Smooth muscle cell of the brain vasculature (primary cell): ENCODE measurements around the gene MICAL3.
"Not testable (repeated sequence)": the region's sequence is repeated elsewhere in the genome, so short reads cannot be mapped to it uniquely, and the experiment has no call there.

Source experiments
- DNase-seq: peaks from one replicate; pipeline ENCODE4 v3.0.0-alpha.2; 2012; ENCODE audit warnings: low read depth, low spot score

MICAL3 gene

DNA sequence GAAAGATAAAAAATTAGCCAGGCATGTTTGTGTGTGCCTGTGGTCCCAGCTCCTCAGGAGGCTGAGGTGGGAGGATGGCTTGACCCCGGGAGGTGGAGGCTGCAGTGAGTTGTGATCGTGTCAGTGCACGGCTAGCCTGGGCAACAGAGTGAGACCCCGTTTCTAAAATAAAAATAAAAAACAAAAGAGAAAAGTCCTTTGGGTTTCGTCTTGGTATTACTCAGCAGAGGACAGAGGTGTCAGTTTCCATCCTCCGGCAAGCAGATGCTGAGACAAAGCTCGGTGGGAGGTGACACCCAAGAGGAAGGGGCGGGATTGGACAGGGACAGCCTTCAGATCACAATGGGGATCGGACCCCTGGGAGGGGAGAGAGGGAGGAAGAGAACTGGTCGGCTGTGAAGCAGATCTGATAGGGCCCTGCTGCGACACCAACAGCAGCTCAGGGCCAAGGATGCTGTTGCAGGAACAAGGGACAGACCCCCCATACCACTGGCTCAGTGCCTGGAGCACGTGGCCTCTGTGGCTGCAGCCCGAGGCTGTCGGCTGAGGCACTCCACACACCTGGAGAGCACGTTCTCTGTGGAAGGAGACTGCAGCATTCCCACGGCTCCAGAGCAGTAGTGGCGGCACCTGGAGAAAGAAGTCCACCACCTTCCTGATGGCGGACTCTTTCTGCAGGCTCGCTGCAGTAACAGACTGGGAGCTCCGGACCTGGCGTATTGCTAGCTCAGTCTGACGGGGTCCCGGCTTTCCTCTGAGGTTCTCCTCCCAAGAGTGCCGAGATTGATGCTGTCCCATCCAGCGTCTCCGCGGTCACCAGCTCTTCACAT, 244.9 kb downstream of the MICAL3 start:
- no peak for DNase-seq

DNA sequence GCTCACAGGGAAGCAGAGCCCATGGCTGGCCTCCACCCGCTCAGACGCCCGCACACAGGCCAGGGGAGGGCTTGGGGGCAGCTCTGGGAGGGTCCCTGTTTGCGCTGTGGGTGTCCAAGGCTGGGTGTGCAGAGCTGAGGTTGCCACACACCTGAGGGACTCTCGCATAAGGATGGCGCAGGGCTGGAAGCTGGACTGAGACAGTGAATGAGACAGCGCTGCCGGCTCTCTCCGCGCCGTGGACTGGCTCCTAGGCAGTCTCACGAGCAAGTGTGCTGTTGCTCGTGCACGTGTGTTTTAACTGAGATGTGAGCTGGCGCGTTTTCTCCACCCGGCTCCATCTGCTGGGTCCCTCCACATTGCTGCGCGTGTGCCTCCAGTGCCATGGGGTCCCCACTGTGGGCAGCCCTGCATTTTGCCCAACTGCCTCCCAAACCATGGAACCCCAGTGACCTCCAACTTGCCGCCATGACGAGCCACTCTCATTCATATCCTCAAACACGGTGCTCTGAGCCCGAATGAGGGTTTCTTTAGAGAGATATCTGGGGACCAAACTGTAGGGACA, 245.9 kb downstream of the MICAL3 start:
- no peak for DNase-seq

DNA sequence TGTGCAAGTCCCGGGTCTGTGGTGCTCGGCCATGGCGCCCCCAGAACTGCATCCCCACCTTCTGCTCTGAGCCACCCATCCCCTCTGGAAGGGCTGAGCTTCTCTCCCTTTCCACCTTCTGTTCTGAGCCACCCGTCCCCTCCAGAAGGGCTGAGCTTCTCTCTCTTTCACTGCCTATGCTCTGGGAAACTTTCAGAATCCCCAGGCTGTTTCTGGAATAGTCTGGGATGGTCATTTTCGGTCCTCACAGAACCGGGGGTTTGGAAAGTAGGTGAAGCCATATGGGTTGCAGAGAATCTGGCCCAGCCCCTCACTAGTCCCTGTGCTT, 246.7 kb downstream of the MICAL3 start:
- DNase-seq: no peak

DNA sequence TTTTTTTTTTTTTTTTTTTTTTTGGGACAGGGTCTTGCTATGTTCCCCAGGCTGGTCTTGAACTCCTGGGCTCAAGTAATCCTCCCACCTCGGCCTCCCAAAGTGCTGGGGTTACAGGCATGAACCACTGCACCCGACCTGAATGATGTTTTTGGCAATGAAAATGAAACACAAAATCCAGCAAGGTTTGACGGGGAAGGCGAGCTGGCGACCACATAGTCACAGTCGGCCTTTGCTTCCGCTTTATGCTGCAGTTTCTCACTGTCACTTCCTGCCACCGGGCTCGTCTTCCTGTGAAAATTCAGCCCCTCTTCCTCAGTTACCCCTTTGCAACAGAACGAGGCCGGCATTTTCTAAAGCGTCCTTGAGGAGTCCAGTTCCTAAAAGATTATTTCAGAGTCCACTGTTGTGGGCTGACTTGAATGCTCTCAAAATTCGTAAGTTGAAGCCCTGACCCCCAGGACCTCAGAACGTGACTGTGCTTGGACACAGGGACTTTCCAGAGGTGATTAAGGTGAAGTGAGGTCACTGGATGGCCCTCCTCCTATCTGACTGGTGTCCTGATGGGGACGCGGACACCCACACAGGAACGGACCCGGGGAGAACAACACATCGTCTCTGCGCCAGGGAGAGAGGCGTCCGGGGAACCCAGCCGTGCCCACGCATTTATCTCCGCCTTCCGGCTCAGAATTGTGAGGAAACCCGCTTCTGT, 247.2 kb downstream of the MICAL3 start:
- no peak for DNase-seq

DNA sequence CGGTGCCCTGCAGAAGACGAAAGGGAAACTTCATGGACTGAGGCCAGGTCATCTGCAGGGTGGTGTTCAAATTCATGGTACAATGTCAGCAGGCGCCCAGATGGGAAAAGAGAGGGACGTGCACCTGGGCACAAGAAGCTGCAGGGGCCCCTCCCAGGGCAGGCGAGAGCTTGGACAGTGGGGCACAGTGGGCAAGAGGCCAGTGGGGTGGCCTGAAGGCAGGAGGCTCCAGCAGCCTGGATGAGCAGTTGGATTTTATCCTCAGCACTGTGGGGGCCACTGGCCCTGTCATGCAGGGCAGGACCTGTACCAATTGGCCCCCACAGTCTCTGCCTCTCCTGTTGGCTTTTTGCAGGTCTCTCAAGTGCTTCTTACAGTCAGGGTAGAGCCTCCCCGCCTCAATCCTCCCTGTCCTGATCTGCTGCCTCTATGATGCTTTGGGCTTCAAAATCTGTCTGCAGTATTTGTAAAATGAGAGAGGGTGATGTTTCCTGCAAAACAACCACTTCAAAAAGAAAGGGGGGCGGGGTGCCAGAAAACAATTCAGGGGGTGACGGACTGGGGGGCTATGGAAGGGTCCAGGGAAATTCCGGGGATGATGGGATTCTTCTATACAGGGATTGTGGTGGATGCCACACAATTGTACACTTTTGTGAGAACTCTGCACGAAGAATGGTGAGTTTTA, 248.4 kb downstream of the MICAL3 start:
- DNase-seq: no peak

DNA sequence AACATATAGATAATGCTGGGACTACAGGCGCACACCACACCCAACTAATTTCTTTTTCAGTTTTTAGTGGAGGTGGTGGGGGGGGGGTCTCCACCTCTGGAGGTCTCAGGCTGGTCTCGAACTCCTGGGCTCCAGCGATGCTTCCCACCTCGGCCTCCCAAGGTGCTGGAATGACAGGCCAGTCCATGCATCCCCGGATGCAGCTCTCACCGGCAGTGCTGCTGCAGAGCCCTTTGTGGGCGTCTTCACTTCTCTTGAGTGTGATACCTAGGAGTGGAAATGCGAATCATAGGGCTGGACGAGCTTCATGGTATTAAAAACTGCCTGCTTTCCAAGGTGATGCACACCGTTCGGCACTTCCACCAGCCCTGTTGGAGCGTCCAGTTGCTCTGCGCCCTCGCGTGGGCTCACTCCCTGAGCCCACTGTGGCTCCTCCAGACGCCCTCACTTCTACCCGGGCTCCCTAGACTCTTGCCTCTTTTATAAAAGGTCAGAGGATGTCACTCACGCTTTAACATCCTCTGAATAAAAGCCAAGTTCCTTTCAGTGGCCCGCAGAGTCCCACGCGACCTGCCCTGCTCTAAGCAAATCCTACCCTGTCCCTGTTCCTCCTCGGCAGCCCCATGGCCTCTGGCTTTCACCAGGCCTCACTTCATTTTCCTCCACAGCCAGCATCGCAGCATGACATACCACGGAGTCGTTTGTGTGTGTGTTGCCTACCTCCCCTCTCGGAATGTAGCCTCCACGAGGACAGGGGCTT, 249.3 kb downstream of the MICAL3 start:
- DNase-seq: no peak

DNA sequence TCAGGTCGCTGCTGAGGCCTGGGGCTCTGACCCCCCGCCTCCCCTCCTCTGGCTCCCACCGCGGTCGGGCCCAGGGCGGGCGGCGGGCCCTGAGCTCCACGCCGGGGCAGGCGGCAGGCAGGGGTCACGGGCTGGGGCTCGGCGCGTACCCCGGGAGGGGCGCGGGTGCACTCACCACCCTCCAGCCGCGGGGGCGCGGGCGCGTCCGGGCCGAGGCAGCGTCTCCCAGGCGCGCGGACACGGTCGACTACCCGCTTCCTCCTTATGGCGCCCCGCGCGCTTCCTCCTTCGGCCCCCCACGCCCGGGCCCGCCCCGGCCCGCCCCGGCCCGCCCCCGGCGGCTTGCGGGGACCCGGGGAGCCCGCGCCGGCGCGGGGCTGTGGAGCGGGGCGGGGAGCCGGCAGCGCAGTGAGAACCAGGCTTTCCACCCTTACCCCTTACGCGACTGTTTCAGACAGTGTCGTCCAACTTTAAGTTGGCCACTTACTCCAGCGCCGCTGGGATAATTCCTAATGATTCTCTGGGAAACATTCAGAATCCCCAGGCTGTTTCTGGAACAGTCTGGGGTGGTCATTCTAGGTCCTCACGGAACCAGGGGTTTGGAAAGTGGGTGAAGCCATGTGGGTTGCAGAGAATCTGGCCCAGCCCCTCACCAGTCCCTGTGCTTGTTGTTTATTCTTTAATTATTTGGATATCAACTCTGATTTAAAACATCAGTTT, 250.0 kb downstream of the MICAL3 start, which contains the start of gene BID:
Gene BID, minus strand, starts transcription at position 264 of the 720 bp plus-strand sequence. CDS start 24,353 bp downstream, outside the sequence.
- DNase-seq: no peak

DNA sequence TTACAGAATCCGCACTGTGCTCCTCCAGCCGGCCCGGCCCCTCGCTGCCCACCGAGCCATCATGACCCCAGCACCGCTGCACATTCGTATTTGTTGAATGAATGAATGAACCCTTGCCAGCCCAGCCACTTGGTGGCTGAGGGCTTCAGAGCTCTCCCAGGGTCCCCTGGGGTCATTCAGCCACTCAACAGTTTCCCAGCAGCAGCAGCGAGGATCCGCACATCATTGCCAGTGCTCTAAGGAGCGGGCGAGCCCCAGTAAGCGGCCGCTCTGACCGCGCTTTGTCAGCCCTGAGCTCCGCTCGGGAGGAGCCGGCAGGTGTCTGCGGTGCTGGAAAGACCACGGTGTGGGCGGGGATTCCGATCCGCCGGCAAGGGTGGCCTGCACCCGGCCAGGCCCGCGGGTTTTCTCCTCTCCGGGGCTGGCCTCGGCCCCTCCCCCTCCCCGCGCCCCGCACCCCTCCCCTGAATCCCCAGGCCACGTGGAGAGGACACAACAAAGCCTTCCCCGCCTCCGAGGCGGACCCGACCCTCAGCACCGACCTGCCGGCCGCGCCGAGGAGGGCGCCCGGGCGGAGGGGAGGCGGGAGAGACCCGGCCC, 250.7 kb downstream of the MICAL3 start:
- DNase-seq: no peak

DNA sequence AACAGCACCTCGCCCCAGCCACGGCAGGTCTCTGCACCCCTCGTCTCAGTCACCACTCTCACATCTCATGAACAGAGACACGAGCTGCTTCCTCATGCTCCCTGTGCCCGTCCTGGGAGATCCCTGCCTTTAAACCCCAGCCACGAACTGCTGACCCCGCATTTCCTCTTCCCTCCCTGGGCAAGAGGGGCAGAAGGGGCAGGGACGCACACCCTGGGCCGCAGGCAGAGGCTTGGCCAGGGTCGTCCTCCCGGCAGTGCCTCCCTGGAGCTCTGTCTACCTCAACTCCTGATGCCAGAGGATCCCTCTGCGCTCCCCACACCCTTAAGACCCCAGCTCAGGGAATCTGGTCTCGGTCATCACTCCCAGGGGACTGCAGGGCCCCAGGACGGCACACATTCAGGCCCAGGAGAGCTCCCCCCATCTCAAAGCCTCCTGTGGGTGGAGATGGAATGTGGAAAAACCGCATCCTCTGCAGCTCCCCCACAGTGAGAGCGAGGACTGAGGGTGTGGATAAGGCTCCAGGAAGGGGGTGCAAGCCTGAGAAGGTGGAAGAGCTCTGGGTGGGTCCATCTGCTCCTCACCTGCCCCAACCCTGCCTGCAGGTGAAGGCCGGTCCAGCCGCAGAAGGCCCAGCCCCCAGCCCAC, 251.3 kb downstream of the MICAL3 start:
- no peak for DNase-seq

DNA sequence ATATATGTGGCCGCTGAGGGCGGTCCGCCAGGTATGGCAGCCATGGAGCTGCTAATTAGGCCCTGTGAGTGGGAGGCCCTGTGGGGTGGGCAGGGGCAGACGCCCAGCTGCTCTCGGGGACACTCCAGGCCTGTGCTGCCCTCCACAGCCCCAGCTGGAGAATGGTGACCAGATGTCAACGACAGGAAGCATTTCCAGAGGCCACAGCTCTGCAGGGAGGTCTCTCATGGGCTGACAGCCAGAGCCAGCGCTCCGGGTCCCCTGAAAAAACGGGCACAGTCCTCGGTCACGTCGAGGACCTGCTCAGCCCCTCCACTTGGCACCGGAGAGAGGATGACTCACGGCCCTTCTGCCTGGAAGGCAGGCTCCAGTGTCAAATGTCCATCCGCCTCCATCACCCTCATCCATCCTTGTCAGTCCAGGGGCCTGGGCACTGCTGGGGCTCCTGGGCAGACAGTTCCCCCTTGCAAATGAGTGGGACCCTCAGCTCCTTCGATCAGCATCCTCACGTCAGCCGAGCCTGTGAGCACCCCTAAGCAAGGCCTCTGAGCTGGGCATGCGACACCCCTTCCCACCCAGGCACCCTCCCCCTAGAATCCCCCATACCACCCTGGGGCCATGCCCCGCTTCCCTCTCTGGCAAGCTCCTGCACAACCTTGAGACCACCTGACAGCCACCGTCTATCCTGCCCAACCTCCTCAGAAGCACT, 252.0 kb downstream of the MICAL3 start:
- no peak for DNase-seq

DNA sequence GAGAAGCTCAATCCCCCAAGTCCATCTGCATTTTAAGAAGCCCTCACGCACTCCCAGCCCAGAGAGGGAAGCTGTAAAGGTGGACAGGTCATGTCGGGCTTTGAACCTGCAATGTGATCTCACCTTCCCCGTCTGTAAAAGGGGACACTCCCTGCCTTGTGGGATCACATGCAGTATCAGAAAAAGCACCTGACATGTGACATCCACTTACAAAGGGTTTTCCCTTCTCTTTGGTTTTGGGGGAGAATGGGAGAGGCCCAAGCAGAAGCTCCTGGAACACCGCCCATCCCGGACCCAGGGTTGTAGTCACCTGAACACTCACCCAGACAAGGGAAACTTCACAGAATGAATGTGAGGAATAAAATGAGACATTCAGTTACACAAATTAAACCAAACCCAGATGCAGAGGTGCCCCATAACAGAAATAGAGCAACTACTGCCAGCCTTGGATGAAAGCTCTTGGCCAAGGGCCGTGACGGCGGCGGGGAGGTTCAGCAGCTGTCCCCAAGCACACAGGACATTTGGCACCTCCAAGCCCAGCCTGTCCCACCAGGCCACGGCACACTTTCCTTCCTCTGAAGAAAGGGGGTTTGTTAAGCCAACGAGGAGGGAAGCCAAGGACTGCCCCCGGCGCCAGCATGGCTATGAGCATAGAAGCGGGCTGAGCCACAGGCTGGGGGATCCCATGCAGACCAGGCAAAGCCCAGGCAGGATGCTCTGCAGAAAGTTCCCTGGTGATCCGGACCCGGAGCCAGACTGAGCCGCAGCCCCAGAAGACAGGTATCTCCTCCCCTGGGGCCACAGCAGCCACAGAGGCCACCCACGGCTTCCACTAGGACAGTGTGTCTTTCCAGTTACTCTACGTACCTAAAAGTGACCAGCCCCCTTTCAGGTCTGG, 253.9 kb downstream of the MICAL3 start:
- no peak for DNase-seq

DNA sequence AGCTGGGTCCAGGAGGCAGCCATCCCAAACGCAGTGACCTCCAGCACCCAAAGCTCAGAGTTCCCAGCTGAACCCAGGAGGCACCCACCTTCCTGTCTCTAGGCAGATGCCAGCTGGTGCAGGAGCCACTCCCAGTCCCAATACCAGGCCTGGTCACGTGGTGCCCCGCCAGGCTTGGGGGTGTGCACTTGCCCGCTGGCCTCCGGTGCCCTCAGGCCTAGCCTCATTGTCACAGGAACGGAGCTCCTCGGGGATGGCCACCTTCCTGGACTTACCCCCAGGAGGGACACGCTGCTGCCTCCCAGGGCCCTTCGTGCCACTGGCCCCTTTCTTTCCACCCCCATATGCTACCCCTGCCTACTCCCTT, 254.7 kb downstream of the MICAL3 start:
- no peak for DNase-seq

DNA sequence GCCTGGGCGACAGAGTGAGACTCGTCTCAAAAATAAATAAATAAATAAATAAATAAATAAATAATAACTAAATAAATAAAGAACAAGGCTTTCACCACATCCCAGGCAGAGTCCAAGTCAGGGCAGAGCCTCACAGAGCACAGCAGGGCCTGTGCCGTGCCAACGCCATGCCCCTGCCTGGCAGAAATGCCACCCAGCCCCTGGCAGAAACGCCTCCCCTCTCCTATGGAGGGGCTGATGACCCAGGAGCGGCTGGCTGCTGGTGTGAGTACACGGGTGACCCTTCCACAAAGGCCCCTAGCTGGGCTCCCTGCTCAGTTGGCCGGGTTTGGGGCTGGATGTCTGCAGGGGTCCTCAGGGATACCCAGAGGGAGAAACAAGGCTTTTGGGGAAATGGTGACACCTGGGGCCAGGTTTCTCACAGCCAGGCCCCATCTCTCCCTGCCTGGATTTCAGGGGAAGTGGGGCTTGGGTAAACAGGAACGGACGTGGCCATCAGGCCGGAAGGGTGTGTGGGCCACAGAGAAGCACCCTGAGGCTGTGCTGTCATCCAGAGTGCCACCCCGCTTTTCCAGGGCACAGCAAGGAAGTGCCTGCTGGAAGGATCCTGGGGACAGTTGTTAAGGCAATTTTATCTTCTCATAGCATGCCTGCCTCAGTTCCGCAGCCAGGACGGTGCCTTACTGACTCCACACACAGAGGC, 255.2 kb downstream of the MICAL3 start:
- DNase-seq: no peak

DNA sequence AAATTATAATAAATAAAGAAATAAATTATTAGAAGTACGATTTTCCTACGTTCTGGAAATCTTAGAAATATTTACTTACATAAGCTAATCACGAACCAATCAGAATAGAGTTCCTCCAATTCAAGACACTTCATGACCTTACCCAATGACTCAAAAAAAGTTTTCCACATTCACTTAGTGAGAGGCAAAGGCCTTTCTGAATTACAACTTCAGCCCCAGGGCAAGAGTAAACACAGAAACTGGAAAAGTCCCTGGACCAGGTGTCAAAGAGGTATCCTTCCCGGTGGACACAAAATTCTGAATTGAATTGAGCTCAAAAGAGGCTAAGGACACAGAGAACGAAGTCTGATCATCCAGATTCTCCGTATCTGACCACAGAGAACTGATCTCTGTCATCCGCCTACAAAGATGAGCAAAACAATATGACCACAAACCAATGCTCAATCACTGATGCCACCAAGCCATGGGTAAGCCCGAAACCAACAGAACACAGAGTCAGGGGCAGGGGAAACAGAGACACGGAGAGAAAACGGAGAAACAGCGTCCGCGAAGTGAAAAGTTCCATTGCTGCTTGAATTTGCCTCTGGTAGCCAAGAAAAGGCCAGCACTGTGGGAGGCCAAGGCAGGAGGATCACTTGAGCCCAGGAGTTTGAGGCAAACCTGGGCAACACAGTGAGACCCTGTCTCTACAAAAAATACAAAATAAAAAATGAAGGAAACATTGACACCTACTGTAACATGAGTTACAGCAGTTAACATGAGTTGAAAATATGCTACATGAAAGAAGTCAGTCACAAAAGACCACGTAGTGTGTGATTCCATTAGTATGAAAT, 256.9 kb downstream of the MICAL3 start:
- no peak for DNase-seq

DNA sequence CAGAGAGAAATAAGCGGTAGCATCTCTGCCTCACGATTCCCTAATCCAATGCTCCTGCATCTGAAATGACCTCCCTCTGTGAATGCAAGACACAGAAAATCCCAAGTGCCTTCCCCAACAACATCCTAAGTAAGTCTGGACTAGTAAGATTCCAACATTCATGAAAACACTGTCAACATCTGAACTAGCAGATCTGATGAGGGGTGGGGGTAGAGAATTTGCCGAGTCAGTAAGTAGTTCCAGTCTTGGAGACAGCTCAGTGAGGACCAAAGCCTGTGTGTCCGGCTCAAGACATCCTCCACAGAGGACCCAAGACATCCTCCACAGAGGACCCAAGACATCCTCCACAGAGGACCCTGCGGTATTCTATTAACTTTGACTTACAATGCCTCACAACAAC, 259.5 kb downstream of the MICAL3 start:
- DNase-seq: not testable (repeated sequence)

DNA sequence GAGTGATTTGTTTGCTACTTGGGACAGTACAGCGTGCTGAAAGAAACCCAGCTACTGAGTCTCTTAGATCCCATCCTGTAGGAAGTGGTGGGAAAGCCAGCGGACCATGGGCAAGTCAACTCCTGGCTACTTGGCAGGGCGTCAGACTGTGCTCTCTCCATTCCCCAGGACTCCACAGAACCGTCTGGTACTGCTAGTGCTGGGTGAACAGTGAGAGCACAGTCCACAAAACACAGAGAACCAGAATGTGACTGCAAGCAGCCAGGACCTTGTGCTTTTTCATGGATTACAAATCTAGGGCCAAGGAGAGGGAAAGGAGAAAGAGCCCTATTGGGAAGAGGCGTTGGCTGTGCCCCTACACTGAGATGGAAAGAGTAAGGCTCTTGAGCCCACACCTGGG, 260.3 kb downstream of the MICAL3 start:
- DNase-seq: no peak

DNA sequence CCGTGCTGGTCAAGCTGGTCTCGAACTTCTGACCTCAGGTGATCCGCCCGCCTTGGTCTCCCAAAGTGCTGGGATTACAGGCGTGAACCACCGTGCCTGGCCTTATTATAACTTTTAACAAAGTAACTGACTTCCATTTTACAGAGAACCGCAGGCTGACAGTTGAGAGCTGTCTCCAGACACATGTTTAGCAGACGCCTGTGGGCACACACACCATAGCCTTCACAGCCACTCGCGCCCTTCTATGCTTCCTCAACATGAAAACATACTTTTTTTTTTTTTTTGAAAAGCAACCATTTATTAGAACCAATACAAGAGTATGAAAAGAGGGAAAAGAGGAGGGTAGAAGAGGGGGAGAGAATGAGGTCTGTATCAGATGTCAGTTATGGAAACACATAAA, 260.9 kb downstream of the MICAL3 start:
- not testable (repeated sequence) for DNase-seq
